Breast epithelium (tissue), 4 donors: ENCODE measurements around the gene GPR108. TPM values are rescaled to one million over a fixed set of nuclear protein-coding genes. Genes with fewer than 3 reads are reported as not detected.

Experiments
- DNase-seq, 2 donors: peaks; one replicate each; pipeline ENCODE4 v3.0.0-alpha.2; 2019; ENCODE audit warnings: low spot score in 2 of 2
- H3K27ac ChIP-seq, 2 donors: fragments of 200-600 bp; sonication (generic) in 1 of 2; one replicate each; pipeline ENCODE4 v1.5.1; 2016 to 2019; ENCODE audit warnings: mild to moderate bottlenecking in 1 of 2
- H3K27me3 ChIP-seq, 2 donors: fragments of 200-600 bp; sonication (generic) in 1 of 2; one replicate each; pipeline versions ENCODE4 v1.5.1 to v1.6.0; 2017 to 2019; ENCODE audit warnings: control low read depth in 1 of 2, mild to moderate bottlenecking in 1 of 2
- H3K36me3 ChIP-seq: fragments of 200-600 bp; one replicate; pipeline ENCODE4 v1.5.1; 2019
- H3K4me1 ChIP-seq, 2 donors: fragments of 200-600 bp; sonication (generic); one replicate each; pipeline ENCODE4 v1.5.1; 2016 to 2019; ENCODE audit warnings: control low read depth in 1 of 2
- H3K4me3 ChIP-seq, 3 donors: fragments of 200-600 bp; sonication (generic); 1 replicate in 2 of 3; 2 replicates in 1 of 3; pipeline ENCODE4 v1.5.1; 2016 to 2019; ENCODE audit warnings: mild to moderate bottlenecking in 3 of 3, moderate library complexity in 2 of 3
- H3K9me3 ChIP-seq, 2 donors: fragments of 200-600 bp; sonication (generic) in 1 of 2; one replicate each; pipeline ENCODE4 v1.5.1; 2016 to 2019; ENCODE audit warnings: control low read depth in 1 of 2
- POLR2A ChIP-seq: fragments of 450-650 bp; IDR thresholded peaks from one replicate; pipeline ENCODE4 v1.6.1; 2016; ENCODE audit warnings: antibody characterized with exemption, mild to moderate bottlenecking, moderate library complexity
- POLR2AphosphoS5 ChIP-seq, 3 donors: sonication (generic); formaldehyde crosslinking; IDR thresholded peaks; one replicate each; pipeline ENCODE4 v1.6.1; 2017; ENCODE audit warnings: antibody characterized with exemption in 3 of 3
- intact Hi-C: fragments of 100-400 bp; cut with DNase I; formaldehyde crosslinking; loops from one replicate; pipeline ENCODE4 v1.15.1; 2023; ENCODE audit warnings: low total_unique reads
- total RNA-seq, 3 donors: library from RNA; depleted of rRNA; stranded (reverse); fragments of >200 nt; gene quantifications; one replicate each; pipeline ENCODE4 v1.1.0, GENCODE V29; 2016
- TF ChIP-seq, protein P1 (sequence below), 3 donors: fragments of 450-650 bp; IDR thresholded peaks; one replicate each; pipeline ENCODE4 v1.5.1; 2016 to 2017; ENCODE audit warnings: antibody characterized with exemption in 3 of 3, mild to moderate bottlenecking in 3 of 3, moderate library complexity in 3 of 3

Gene GPR108
- total RNA-seq, 3 donors from 2014 or later = 62.9 to 98.1 (median 78.0) TPM

DNA sequence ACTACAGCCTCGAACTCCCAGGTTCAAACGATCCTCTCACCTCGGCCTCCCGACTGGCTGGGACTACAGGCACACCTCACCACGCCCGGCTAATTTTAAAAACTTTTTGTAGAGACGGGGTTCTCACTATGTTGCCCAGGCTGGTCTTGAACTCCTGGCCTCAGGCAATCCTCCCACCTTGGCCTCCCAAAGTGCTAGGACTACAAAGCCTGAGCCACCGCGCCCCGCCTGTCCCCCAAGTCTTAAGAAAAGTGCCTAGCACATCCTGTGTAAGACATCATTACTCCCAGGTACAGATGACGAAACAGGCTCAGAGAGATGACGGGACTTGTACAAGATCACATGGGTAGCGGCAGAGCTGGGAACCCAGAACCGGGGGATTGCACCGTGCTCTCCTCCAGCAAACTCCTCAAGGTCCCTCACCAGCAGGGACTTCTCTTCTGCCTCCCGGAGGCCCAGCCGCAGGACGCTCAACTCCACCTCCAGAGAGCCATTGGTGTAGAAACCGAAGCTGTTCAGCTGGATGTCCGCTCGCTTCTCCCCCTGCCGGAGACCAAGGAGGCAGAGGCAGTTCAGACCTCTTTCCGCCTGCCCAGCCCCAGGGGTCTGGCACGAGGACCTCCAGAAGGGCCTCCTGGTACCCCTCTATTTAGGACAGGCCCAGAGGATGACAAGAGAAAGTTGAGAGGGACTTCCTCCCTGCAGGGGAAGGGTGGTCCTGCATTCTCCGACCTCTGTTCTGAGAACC is 1.0 kb downstream of the GPR108 start:
- H3K27me3 ChIP-seq = no peaks in the 10 kb centered on the region
- peaks cover 4% of the 10 kb centered on the region for H3K36me3 ChIP-seq
- peaks cover 5 to 20% of the 10 kb centered on the region in 2 donors for H3K4me1 ChIP-seq
- peak; percentile 70 to 73 for DNase-seq
- intact Hi-C loops = no loop called here
- H3K27ac ChIP-seq = peak overlapping the region; percentile 96 to 99
- TF ChIP-seq POLR2AphosphoS5 (IDR thresholded peaks at IDR 0.05) (peak in 2 of 3 donors; percentile 33 to 45), POLR2A (no peak)
- TF ChIP-seq, protein P1, sequence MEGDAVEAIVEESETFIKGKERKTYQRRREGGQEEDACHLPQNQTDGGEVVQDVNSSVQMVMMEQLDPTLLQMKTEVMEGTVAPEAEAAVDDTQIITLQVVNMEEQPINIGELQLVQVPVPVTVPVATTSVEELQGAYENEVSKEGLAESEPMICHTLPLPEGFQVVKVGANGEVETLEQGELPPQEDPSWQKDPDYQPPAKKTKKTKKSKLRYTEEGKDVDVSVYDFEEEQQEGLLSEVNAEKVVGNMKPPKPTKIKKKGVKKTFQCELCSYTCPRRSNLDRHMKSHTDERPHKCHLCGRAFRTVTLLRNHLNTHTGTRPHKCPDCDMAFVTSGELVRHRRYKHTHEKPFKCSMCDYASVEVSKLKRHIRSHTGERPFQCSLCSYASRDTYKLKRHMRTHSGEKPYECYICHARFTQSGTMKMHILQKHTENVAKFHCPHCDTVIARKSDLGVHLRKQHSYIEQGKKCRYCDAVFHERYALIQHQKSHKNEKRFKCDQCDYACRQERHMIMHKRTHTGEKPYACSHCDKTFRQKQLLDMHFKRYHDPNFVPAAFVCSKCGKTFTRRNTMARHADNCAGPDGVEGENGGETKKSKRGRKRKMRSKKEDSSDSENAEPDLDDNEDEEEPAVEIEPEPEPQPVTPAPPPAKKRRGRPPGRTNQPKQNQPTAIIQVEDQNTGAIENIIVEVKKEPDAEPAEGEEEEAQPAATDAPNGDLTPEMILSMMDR (IDR thresholded peaks at IDR 0.05) = peak; percentile 29 to 73 (median 66)
- peak overlapping the region; percentile 88 to 97 (median 91) for H3K4me3 ChIP-seq
- H3K9me3 ChIP-seq = no peaks in the 10 kb centered on the region

DNA sequence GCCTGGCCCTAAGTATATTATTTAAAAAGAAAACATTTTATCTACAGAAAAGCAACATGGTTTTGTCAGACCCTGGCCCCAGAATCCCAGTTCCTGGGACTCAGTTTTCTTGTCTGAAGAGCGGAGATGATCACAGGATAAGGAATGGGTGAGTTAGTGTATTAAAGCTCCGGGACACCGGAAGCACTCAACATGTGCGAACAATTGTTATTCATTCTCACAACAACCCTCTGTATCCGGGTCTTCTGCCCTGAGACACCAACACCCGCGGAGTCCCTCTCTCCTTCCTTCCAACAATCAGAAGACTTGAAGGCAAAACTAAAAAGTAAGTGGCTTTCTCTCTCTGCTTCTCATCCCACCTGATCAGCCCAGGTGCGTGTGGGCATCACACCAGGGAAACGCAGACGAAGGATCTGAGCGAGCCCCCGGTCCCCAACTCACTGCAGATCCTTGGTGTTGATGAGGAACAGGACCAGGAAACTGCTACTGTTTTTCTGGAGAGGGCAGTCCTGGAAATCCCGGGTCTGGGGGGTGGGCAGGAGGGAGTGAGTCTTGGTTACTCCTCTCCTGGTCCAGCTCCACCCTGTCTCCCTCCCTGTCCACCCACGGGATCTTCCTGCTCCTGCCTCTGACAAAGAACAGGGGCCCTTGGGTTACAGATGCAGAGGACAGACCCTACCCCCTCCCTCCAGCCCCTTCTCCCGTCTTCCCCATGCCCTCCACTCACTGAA is 2.0 kb downstream of the GPR108 start:
- no peaks in the 10 kb centered on the region for H3K27me3 ChIP-seq
- peak overlapping the region; percentile 96 to 99 for H3K27ac ChIP-seq
- peak overlapping the region in 2 of 3 donors; percentile 91 to 97 for H3K4me3 ChIP-seq
- no peak for TF ChIP-seq POLR2A
- no peak for TF ChIP-seq POLR2AphosphoS5 (IDR thresholded peaks at IDR 0.05)
- TF ChIP-seq, protein P1 (IDR thresholded peaks at IDR 0.05) = no peak
- intact Hi-C loops = no loop called here
- H3K4me1 ChIP-seq = peaks cover 5 to 20% of the 10 kb centered on the region in 2 donors
- no peak for DNase-seq
- H3K36me3 ChIP-seq = peaks cover 4% of the 10 kb centered on the region
- H3K9me3 ChIP-seq = no peaks in the 10 kb centered on the region

DNA sequence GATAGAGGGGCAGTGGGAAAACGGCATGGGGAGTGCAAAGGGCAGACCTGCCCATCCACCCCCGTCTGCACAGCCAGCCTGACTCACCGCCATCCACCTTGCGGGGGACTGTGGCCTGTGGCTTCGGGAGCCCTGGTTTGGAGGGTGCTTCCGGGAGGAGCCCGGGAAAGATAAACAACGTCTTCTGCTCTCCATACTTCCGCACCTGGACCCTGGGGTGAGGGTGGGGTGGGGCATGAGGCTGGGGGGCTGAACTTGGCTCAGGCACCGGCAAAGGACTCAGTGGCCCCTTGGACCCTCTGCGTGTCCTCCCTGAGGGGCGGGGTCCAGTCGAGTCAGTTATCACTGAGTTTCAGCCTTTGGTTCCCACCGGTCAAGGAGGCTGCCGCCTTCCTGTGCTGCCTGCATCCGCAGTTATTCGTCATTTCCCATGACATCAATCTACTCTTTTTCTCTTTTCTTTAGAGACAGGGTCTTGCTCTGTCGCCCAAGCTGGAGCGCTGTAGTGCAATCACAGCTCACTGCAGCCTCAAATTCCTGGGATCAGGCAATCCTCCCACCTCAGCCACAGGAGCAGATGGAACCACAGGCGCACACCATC is 3.2 kb downstream of the GPR108 start:
- Histone ChIP-seq H3K4me1 (peaks cover 5 to 20% of the 10 kb centered on the region in 2 donors), H3K27me3 (no peaks in the 10 kb centered on the region), H3K27ac (peak overlapping the region in 1 of 2 donors; percentile 9), H3K9me3 (no peaks in the 10 kb centered on the region), H3K4me3 (no peak overlapping the region), H3K36me3 (peaks cover 4% of the 10 kb centered on the region)
- TF ChIP-seq, protein P1 (IDR thresholded peaks at IDR 0.05) = no peak
- TF ChIP-seq POLR2A (no peak), POLR2AphosphoS5 (IDR thresholded peaks at IDR 0.05) (no peak)
- intact Hi-C loops = no loop called here
- no peak for DNase-seq

DNA sequence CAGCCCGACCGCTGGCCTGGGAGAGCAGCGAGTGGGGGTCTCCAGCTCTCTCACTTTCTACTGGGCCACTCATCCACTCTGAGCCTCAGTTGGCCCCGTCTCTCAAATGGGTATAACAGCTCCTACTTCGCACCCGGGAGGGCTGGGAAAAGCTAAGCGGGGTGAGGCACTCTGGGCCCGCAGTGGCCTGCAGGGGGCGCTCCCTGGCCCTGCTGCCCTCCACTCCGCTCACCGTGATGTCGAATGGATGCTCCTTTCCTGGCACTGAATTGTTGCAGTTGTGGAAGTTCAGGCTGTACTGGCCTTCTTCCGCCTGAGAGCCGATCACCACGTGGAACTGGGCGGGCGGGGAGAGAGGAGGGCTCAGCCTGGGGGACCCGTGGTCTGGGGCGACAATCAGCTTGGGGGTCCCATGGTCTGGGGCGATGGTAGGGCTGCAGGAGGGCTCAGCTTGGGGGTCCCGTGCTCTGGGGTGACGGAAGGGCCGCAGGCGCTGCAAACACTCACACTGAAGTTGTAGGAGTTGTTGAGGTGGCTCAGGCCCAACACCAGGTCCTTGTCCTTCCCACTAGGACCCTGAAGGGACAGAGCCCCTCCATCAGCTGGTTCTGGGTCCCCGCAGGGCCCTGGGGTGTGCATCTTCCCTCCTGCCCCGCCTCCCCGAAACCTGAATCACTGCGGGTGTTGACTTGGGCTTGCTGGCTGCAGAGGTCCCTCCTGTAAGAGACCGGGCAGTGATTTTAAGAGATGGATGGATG is 3.9 kb downstream of the GPR108 start:
- TF ChIP-seq POLR2AphosphoS5 (IDR thresholded peaks at IDR 0.05) = no peak
- TF ChIP-seq, protein P1 (IDR thresholded peaks at IDR 0.05) = no peak
- TF ChIP-seq POLR2A = no peak
- peaks cover 5 to 14% of the 10 kb centered on the region in 2 donors for H3K4me1 ChIP-seq
- peaks cover 4% of the 10 kb centered on the region for H3K36me3 ChIP-seq
- intact Hi-C loops = no loop called here
- H3K9me3 ChIP-seq = no peaks in the 10 kb centered on the region
- H3K27me3 ChIP-seq = no peaks in the 10 kb centered on the region
- DNase-seq = no peak
- H3K27ac ChIP-seq = peak overlapping the region in 1 of 2 donors; percentile 9
- H3K4me3 ChIP-seq = no peak overlapping the region
